NB4 (cell line): Measurements from ENCODE around the gene NINJ1.

ENCODE experiments used
- MYC ChIP-seq: IDR thresholded peaks from 2 replicates; pipeline ENCODE4 v1.6.1; 2011; ENCODE audit warnings: low read depth, low read length
- POLR2A ChIP-seq: IDR thresholded peaks from 2 replicates; pipeline ENCODE4 v1.6.1; 2011; ENCODE audit warnings: mild to moderate bottlenecking; ENCODE audit not compliant: insufficient read length; ENCODE audit errors: extremely low read depth
- TF ChIP-seq, protein P1 (sequence below): IDR thresholded peaks from one replicate; pipeline ENCODE4 v1.5.1; 2012; ENCODE audit warnings: low read depth, low read length
- TF ChIP-seq, protein P2 (sequence below): IDR thresholded peaks from 2 replicates; pipeline ENCODE4 v1.6.1; 2011; ENCODE audit warnings: low read depth, low read length

DNA sequence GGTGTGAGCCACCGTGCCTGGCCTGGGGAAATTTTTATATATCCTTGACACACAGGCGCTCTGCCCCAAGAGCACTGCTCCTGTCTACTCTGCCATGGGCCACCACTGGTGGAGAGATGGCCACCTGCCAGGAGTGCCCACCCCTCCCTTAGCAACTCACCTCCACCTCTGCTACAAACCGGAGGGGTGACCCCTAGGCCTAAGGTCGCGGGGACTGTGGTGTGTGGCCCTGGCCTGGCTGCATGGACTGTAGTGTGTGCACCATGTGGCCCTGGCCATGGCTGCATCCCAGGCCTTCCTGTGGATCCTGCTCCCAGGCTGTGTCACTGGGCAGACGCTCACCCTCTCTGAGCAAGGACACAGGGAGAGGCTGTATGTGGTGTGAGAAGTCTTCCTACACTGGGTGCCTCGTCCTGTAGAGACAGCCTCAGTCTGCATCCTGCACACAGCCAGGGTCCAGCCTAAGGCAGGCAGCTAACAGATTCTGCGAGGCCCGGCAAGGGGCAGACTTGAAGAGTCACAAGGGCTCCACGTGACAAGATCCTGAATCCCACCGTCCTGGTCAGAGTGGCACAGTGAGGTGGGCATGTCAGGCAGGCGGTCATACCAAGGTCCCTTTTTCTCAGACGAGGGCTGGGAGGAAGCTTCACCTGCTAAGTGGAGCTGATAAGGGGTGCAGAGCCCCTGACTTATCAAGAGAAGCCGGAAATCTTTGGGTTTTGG, 10.3 kb downstream of the NINJ1 start:
- TF ChIP-seq POLR2A (no peak), MYC (no peak)
- TF ChIP-seq, protein P1, sequence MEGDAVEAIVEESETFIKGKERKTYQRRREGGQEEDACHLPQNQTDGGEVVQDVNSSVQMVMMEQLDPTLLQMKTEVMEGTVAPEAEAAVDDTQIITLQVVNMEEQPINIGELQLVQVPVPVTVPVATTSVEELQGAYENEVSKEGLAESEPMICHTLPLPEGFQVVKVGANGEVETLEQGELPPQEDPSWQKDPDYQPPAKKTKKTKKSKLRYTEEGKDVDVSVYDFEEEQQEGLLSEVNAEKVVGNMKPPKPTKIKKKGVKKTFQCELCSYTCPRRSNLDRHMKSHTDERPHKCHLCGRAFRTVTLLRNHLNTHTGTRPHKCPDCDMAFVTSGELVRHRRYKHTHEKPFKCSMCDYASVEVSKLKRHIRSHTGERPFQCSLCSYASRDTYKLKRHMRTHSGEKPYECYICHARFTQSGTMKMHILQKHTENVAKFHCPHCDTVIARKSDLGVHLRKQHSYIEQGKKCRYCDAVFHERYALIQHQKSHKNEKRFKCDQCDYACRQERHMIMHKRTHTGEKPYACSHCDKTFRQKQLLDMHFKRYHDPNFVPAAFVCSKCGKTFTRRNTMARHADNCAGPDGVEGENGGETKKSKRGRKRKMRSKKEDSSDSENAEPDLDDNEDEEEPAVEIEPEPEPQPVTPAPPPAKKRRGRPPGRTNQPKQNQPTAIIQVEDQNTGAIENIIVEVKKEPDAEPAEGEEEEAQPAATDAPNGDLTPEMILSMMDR: no peak
- TF ChIP-seq, protein P2, sequence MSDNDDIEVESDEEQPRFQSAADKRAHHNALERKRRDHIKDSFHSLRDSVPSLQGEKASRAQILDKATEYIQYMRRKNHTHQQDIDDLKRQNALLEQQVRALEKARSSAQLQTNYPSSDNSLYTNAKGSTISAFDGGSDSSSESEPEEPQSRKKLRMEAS: no peak
